ENCODE measurements around the gene STIM1.
"Not testable (repeated sequence)": the region's sequence is repeated elsewhere in the genome, so short reads cannot be mapped to it uniquely, and the experiment has no call there.

Gene STIM1

GRCh38 chr11:3854977-3855807 is at the start of gene STIM1:
STIM1 (plus strand) TSS chr11:3855664; CDS start chr11:3856271, 607 bp downstream.
- DNase-seq: peak; percentile 98

DNA sequence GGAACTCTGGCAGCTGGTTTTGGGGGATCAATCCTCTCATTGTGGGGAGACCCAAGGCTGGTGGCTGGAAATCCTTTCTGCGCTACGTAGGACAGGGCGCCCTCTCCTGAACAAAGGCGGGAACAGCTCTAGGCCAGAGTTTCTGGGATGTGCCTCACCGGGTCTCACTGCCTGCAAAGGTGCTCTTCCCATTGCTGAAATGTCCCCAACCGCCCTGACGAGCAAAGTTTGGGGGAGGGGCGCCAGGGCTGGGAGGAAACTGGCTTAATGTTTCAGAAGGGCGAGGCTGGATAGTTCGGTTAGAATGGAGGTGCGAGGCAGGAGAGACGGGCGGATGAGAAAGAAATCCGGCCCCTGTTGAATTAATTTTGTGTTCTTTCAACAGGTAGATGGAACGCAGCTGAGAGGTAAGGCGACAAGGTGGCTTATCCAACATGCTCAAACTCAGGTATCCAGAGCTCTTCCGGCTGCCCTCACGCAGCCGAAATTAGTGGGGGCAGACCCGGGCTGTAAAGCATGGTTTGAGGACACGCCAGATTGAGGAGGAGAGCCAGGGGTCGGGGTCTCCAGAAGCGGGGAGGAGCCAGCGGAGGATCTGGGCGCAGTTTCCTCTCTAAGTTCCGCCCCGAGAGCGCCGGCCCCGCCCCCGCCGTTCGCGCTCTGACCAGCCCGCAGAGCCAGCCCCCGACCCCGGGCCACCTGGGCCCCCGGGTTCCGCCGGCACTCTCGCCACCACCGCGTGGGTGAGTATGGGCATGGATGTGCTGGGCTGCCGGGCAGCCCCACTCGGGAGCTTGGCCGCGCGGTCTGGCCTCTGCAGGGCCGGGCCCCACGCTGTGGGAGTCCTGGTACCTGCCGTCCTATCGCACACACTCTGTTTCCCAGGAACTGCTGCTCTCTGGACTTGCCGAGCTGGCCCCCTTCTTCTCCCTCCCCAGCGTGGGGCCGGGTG is 47.3 kb upstream of the STIM1 start, which contains the start of gene PGAP2:
Gene PGAP2 (plus strand): TSS at position 652 of the 952 bp plus-strand sequence. CDS start 2,700 bp downstream, outside the sequence.
- no peak for DNase-seq

DNA sequence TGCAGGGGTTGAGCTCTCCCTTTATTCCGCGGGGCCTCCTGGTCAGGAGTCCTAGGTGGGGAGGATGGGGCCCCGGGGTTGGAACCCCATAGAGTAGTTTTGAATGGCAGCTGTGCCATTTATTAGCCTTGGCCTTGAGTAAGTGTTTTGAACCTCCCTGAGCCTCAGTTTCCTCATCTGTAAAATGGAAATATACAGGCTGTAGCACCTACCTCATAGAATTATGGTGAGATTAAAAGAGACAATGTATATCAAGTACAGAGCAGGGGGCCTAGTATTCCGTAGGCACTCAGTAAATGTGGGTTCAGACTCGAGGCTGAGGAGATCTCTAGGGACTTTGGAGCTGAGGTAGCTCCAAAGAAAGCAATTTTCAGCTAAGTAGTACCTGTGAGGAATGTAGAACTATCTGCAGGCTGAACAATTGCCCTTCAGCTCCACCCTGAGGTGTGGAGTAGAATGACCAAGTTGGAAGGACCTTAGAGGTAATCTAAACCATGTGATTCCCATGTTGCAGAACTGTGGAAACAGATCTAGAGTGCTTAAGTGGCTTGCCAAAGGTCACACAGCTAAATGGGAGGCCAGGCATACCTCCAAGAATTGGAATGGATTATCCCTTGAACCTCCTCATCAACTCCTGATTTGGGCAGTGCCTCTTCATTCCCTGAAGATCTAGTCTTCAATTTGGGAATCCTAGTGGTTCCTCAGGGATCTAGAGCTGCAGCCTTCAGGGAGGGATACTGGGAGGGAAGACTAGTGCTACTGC is 46.4 kb upstream of the STIM1 start:
- no peak for DNase-seq

DNA sequence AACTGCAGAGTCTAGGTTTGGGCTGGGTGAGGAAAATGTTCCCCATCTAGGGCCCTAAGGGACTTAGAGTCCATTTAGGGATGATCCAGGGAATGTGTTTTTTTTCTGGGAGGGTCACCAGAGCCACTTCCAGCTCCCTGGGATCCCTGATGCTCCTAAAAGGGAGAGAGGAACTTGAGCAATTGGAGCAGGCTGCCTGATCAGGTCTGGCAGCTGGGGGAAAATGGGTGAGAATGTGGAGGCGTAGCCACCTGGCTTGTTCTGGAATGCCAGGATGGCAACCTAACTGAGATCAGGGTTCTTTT is 45.9 kb upstream of the STIM1 start:
- no peak for DNase-seq

- DNase-seq: no peak
Measured at GRCh38 chr11:3810446-3810845, 45.0 kb upstream of the STIM1 start.

DNA sequence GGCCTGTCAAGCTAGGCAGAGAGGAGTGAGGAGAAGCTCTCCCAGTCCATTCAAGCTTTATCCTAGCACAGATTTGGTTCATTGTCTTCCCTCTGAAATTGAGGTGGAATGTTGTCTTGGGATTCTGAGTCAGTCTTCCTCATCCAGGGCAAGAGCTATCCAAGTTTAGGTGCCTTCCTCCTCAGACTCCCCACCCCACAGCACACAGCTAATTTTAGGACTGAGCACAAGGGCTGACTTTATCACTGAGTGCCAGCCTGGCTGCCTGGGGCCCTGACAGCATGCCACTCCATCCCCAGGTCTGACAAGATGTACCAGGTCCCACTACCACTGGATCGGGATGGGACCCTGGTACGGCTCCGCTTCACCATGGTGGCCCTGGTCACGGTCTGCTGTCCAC is 44.5 kb upstream of the STIM1 start:
- no peak for DNase-seq

DNA sequence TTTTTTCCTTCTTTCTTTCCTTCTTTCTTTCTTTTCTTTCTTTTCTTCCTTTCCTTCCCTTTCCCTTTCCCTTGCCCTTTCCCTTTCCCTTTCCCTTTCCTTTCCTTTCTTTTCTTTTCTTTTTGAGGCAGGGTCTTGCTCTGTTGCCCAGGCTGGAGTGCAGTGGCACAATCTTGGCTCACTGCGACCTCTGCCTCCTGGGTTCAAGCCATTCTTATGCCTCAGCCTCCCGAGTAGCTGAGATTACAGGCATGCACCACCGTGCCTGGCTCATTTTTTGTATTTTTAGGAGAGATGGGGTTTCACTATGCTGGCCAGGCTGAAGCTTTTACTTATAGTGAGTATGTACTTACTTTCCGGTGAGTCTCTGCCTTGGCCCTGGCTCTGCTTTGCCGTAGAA is 40.6 kb upstream of the STIM1 start:
- not testable (repeated sequence) for DNase-seq

- no peak for DNase-seq
Measured at GRCh38 chr11:3815845-3816244, 39.6 kb upstream of the STIM1 start.

DNA sequence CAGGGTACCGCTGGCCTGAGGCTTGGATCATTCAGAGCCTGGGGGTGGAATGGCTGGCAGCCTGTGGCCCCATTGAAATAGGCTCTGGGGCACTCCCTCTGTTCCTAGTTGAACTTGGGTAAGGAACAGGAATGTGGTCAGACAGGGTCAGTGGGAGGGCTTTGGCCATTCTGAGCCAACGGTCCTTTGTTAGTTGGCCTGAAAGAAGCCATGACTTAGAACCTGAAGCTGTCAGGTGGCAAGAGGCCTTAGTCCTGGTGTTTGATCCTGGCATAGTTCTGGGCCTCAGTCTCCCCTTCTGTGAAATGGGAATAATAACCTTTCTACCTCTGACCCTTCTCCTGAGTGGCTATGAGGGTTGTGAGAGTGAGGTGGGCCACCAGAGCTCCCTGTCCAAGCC is 38.8 kb upstream of the STIM1 start:
- DNase-seq: no peak

GRCh38 chr11:3817181-3817800 is 38.2 kb upstream of the STIM1 start:
- DNase-seq: no peak

DNA sequence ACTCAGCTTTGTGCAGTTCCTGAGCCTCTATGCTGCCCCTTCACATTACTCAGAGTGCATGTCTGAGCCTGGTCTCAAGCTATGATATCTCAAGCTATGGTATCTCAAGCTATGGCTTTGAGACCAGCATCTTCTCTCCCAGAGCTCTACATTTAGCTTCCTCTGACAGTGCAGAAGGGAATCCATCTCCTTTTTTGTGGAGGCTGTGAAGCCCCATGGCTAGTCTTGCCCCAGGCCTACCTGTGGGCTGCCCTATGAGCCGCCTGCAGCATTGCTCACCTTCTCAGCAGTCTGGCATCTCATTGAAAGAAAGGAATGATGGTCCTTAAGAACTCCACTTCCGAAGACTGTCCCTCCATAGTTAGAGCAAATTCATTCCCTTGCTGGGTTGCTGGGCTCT is 34.5 kb upstream of the STIM1 start:
- DNase-seq: no peak

GRCh38 chr11:3822312-3822711 is 33.2 kb upstream of the STIM1 start:
- DNase-seq: no peak

DNA sequence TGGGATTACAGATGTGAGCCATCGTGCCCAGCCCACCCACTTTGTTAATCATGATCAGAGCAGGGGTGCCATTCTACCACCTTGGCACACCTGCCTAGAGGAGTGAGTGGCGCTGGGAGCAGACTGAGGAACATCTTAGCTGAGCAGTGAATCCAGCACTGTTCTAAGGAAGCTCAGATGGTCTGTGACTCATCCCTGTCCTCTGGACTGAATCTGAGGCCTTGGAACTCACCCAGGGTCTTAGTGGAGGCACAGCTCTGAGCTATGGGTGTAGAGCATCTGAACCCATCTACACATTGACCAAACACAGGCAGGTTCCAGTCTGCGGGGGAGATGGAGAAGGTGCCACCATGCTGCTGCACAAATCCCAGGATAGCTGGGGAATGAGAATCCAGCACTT is 32.2 kb upstream of the STIM1 start:
- no peak for DNase-seq

DNA sequence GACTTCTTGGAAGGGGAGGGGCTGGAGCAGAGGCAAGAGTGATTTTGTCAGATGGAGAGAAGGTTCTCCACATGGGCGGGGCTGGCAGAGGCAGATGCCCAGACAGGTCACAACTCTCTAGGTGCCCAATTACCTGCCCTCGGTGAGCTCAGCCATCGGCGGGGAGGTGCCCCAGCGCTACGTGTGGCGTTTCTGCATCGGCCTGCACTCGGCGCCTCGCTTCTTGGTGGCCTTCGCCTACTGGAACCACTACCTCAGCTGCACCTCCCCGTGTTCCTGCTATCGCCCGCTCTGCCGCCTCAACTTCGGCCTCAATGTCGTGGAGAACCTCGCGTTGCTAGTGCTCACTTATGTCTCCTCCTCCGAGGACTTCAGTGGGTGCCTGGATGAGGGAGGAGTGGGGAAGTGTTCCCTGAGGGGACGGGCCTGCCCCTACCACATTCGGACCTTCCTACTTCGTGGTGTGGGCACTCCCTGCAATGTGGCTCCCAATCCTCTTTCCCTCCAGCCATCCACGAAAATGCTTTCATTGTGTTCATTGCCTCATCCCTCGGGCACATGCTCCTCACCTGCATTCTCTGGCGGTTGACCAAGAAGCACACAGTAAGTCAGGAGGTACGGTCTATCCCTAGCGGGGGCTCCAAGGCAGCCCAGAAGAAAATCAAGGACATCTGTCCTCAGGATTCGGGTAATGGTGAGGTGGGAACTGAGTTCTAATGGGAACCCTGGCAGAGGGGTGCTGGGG is 31.5 kb upstream of the STIM1 start:
- no peak for DNase-seq

- peak; percentile 81 for DNase-seq
Measured at GRCh38 chr11:3824714-3825472, 30.6 kb upstream of the STIM1 start.

DNA sequence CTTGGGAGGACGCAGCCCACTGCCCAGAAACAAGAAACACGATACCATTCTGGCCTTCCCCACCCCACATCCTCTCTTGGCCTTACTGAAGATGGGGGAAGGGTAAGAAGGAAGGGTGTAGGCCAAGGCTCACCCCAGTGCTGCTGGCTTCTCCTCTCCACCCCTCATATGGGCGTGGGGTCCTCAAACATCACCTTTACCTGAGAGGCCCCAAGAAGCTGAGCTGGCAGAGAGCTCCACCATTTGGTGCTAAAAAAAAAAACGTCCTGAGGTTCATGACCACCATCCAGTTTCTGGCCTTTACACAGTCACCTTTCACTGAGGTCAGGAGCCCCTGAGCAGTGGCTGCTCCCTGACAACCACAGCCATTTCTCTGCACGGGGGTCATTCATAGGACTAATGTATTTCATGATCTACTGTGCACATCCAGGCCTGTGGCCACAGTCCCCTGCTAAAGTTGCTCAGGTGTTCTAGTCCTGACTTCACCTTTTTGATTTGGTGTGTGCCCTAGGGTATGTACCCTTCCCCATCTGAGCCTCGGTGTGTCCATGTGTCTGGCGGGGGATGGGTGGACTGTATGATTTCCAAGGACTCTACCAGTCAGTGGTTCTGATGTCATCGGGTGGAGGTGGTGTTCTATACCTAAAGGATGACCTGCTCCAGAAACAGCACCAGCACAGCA is 29.9 kb upstream of the STIM1 start:
- DNase-seq: no peak

GRCh38 chr11:3826721-3827120 is 28.7 kb upstream of the STIM1 start:
- DNase-seq: no peak

- DNase-seq: no peak
Measured at GRCh38 chr11:3827434-3828186, 27.9 kb upstream of the STIM1 start.

GRCh38 chr11:3830088-3830487 is 25.4 kb upstream of the STIM1 start:
- no peak for DNase-seq

- DNase-seq: no peak
Measured at GRCh38 chr11:3830730-3831129, 24.7 kb upstream of the STIM1 start.
